HEK293 (cell line): Measurements from ENCODE around the gene PCBP3.

Experiments
- YY1 ChIP-seq: fragments of 450-650 bp; formaldehyde crosslinking; IDR thresholded peaks from 2 replicates; pipeline ENCODE4 v1.5.1; 2018; ENCODE audit warnings: missing biosample characterization, missing genetic modification characterization
- ZNF133 ChIP-seq: fragments of 450-650 bp; formaldehyde crosslinking; IDR thresholded peaks from 2 replicates; pipeline ENCODE4 v1.5.1; 2016; ENCODE audit warnings: missing biosample characterization, missing genetic modification characterization
- ZNF174 ChIP-seq: fragments of 450-650 bp; formaldehyde crosslinking; IDR thresholded peaks from 2 replicates; pipeline ENCODE4 v1.5.0; 2017; ENCODE audit warnings: missing biosample characterization, mild to moderate bottlenecking, missing genetic modification characterization
- ZNF560 ChIP-seq: fragments of 450-650 bp; formaldehyde crosslinking; IDR thresholded peaks from 2 replicates; pipeline ENCODE4 v1.5.1; 2017; ENCODE audit warnings: missing biosample characterization, missing genetic modification characterization, borderline replicate concordance
- ZNF776 ChIP-seq: fragments of 450-650 bp; formaldehyde crosslinking; IDR thresholded peaks from 2 replicates; pipeline ENCODE4 v1.5.0; 2017; ENCODE audit warnings: missing biosample characterization, missing genetic modification characterization, borderline replicate concordance
- ZNF777 ChIP-seq: fragments of 450-650 bp; formaldehyde crosslinking; IDR thresholded peaks from 2 replicates; pipeline ENCODE4 v1.5.1; 2017; ENCODE audit warnings: missing biosample characterization, missing genetic modification characterization, borderline replicate concordance
- ZXDB ChIP-seq: fragments of 450-650 bp; formaldehyde crosslinking; IDR thresholded peaks from 2 replicates; pipeline ENCODE4 v1.5.1; 2016; ENCODE audit warnings: missing biosample characterization, missing genetic modification characterization
- TF ChIP-seq, protein P1 (sequence below): fragments of 450-650 bp; formaldehyde crosslinking; IDR thresholded peaks from 2 replicates; pipeline ENCODE4 v1.5.1; 2017; ENCODE audit warnings: missing biosample characterization, missing genetic modification characterization
- TF ChIP-seq, protein P2 (sequence below): fragments of 450-650 bp; formaldehyde crosslinking; IDR thresholded peaks from 2 replicates; pipeline ENCODE4 v1.5.1; 2016; ENCODE audit warnings: missing biosample characterization, missing genetic modification characterization
- TF ChIP-seq, protein P3 (sequence below): sonication (generic); formaldehyde crosslinking; IDR thresholded peaks from 2 replicates; pipeline ENCODE4 v1.8.1; 2022; ENCODE audit warnings: mild to moderate bottlenecking, moderate library complexity, missing genetic modification reagents
- TF ChIP-seq, protein P4 (sequence below): fragments of 450-650 bp; formaldehyde crosslinking; IDR thresholded peaks from 2 replicates; pipeline ENCODE4 v1.5.1; 2016; ENCODE audit warnings: missing biosample characterization, missing genetic modification characterization
- TF ChIP-seq, protein P5 (sequence below): fragments of 450-650 bp; formaldehyde crosslinking; IDR thresholded peaks from 2 replicates; pipeline ENCODE4 v1.5.1; 2016; ENCODE audit warnings: missing biosample characterization, missing genetic modification characterization, borderline replicate concordance
- TF ChIP-seq, protein P6 (sequence below): fragments of 450-650 bp; formaldehyde crosslinking; optimal IDR thresholded peaks from 2 replicates; pipeline ENCODE3; 2016; ENCODE audit warnings: missing biosample characterization, mild to moderate bottlenecking, missing genetic modification characterization
- TF ChIP-seq, protein P7 (sequence below): fragments of 450-650 bp; formaldehyde crosslinking; IDR thresholded peaks from 2 replicates; pipeline ENCODE4 v1.5.1; 2017; ENCODE audit warnings: missing biosample characterization, missing genetic modification characterization

DNA sequence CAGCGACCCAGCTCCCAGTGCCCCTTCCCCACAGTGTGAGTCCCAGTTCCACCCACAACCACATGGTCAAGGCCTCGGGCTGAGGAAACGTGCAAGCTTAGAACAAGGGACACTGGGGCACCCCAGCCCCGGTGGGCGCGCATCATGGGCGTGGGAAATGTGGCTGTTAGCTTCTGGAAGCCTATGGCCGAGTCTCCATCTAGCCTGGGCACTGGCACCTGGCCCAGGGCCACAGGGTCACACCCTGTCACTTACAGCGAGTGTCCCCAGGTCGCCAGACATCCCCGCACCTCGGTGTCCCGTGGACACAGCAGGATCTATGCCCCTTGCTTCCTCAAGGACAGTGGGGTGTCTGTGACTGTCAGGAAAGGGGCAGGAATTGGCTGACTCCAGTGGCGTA, 301.1 kb downstream of the PCBP3 start:
- TF ChIP-seq, protein P1, sequence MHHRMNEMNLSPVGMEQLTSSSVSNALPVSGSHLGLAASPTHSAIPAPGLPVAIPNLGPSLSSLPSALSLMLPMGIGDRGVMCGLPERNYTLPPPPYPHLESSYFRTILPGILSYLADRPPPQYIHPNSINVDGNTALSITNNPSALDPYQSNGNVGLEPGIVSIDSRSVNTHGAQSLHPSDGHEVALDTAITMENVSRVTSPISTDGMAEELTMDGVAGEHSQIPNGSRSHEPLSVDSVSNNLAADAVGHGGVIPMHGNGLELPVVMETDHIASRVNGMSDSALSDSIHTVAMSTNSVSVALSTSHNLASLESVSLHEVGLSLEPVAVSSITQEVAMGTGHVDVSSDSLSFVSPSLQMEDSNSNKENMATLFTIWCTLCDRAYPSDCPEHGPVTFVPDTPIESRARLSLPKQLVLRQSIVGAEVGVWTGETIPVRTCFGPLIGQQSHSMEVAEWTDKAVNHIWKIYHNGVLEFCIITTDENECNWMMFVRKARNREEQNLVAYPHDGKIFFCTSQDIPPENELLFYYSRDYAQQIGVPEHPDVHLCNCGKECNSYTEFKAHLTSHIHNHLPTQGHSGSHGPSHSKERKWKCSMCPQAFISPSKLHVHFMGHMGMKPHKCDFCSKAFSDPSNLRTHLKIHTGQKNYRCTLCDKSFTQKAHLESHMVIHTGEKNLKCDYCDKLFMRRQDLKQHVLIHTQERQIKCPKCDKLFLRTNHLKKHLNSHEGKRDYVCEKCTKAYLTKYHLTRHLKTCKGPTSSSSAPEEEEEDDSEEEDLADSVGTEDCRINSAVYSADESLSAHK (tag by site-specific recombination), result no peak
- TF ChIP-seq, protein P2, sequence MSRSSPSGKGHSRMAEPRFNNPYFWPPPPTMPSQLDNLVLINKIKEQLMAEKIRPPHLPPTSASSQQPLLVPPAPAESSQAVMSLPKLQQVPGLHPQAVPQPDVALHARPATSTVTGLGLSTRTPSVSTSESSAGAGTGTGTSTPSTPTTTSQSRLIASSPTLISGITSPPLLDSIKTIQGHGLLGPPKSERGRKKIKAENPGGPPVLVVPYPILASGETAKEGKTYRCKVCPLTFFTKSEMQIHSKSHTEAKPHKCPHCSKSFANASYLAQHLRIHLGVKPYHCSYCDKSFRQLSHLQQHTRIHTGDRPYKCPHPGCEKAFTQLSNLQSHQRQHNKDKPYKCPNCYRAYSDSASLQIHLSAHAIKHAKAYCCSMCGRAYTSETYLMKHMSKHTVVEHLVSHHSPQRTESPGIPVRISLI (tag by site-specific recombination), result no peak
- TF ChIP-seq, protein P3, sequence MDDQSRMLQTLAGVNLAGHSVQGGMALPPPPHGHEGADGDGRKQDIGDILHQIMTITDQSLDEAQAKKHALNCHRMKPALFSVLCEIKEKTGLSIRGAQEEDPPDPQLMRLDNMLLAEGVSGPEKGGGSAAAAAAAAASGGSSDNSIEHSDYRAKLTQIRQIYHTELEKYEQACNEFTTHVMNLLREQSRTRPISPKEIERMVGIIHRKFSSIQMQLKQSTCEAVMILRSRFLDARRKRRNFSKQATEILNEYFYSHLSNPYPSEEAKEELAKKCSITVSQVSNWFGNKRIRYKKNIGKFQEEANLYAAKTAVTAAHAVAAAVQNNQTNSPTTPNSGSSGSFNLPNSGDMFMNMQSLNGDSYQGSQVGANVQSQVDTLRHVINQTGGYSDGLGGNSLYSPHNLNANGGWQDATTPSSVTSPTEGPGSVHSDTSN, result no peak
- TF ChIP-seq, protein P4, sequence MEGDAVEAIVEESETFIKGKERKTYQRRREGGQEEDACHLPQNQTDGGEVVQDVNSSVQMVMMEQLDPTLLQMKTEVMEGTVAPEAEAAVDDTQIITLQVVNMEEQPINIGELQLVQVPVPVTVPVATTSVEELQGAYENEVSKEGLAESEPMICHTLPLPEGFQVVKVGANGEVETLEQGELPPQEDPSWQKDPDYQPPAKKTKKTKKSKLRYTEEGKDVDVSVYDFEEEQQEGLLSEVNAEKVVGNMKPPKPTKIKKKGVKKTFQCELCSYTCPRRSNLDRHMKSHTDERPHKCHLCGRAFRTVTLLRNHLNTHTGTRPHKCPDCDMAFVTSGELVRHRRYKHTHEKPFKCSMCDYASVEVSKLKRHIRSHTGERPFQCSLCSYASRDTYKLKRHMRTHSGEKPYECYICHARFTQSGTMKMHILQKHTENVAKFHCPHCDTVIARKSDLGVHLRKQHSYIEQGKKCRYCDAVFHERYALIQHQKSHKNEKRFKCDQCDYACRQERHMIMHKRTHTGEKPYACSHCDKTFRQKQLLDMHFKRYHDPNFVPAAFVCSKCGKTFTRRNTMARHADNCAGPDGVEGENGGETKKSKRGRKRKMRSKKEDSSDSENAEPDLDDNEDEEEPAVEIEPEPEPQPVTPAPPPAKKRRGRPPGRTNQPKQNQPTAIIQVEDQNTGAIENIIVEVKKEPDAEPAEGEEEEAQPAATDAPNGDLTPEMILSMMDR (tag by site-specific recombination), result no peak
- no peak for TF ChIP-seq ZNF133
- no peak for TF ChIP-seq ZNF174 (tag by site-specific recombination)
- TF ChIP-seq ZNF776 (tag by site-specific recombination), result no peak
- TF ChIP-seq, protein P5, sequence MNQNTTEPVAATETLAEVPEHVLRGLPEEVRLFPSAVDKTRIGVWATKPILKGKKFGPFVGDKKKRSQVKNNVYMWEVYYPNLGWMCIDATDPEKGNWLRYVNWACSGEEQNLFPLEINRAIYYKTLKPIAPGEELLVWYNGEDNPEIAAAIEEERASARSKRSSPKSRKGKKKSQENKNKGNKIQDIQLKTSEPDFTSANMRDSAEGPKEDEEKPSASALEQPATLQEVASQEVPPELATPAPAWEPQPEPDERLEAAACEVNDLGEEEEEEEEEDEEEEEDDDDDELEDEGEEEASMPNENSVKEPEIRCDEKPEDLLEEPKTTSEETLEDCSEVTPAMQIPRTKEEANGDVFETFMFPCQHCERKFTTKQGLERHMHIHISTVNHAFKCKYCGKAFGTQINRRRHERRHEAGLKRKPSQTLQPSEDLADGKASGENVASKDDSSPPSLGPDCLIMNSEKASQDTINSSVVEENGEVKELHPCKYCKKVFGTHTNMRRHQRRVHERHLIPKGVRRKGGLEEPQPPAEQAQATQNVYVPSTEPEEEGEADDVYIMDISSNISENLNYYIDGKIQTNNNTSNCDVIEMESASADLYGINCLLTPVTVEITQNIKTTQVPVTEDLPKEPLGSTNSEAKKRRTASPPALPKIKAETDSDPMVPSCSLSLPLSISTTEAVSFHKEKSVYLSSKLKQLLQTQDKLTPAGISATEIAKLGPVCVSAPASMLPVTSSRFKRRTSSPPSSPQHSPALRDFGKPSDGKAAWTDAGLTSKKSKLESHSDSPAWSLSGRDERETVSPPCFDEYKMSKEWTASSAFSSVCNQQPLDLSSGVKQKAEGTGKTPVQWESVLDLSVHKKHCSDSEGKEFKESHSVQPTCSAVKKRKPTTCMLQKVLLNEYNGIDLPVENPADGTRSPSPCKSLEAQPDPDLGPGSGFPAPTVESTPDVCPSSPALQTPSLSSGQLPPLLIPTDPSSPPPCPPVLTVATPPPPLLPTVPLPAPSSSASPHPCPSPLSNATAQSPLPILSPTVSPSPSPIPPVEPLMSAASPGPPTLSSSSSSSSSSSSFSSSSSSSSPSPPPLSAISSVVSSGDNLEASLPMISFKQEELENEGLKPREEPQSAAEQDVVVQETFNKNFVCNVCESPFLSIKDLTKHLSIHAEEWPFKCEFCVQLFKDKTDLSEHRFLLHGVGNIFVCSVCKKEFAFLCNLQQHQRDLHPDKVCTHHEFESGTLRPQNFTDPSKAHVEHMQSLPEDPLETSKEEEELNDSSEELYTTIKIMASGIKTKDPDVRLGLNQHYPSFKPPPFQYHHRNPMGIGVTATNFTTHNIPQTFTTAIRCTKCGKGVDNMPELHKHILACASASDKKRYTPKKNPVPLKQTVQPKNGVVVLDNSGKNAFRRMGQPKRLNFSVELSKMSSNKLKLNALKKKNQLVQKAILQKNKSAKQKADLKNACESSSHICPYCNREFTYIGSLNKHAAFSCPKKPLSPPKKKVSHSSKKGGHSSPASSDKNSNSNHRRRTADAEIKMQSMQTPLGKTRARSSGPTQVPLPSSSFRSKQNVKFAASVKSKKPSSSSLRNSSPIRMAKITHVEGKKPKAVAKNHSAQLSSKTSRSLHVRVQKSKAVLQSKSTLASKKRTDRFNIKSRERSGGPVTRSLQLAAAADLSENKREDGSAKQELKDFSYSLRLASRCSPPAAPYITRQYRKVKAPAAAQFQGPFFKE (tag by site-specific recombination), result no peak
- TF ChIP-seq ZNF560 (tag by site-specific recombination), result no peak
- no peak for TF ChIP-seq ZNF777 (tag by site-specific recombination)
- no peak for TF ChIP-seq YY1
- no peak for TF ChIP-seq ZXDB (tag by site-specific recombination)
- TF ChIP-seq, protein P6, sequence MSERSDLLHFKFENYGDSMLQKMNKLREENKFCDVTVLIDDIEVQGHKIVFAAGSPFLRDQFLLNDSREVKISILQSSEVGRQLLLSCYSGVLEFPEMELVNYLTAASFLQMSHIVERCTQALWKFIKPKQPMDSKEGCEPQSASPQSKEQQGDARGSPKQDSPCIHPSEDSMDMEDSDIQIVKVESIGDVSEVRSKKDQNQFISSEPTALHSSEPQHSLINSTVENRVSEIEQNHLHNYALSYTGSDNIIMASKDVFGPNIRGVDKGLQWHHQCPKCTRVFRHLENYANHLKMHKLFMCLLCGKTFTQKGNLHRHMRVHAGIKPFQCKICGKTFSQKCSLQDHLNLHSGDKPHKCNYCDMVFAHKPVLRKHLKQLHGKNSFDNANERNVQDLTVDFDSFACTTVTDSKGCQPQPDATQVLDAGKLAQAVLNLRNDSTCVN (tag by site-specific recombination), result no peak
- TF ChIP-seq, protein P7, sequence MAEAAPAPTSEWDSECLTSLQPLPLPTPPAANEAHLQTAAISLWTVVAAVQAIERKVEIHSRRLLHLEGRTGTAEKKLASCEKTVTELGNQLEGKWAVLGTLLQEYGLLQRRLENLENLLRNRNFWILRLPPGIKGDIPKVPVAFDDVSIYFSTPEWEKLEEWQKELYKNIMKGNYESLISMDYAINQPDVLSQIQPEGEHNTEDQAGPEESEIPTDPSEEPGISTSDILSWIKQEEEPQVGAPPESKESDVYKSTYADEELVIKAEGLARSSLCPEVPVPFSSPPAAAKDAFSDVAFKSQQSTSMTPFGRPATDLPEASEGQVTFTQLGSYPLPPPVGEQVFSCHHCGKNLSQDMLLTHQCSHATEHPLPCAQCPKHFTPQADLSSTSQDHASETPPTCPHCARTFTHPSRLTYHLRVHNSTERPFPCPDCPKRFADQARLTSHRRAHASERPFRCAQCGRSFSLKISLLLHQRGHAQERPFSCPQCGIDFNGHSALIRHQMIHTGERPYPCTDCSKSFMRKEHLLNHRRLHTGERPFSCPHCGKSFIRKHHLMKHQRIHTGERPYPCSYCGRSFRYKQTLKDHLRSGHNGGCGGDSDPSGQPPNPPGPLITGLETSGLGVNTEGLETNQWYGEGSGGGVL (tag by site-specific recombination), result no peak
